HL-60 (cell line): ENCODE data around the gene CHD2.

ENCODE experiments used
- CTCF ChIP-seq: IDR thresholded peaks from one replicate; pipeline ENCODE4 v1.5.1; 2011; ENCODE audit warnings: low read length, control low read depth, inconsistent platforms; ENCODE audit not compliant: insufficient read depth
- GABPA ChIP-seq: IDR thresholded peaks from 2 replicates; pipeline ENCODE4 v1.6.1; 2012; ENCODE audit warnings: low read depth
- POLR2AphosphoS5 ChIP-seq: IDR thresholded peaks from 2 replicates; pipeline ENCODE4 v1.6.1; 2012; ENCODE audit warnings: low read depth
- REST ChIP-seq: IDR thresholded peaks from 2 replicates; pipeline ENCODE4 v1.6.1; 2012; ENCODE audit warnings: low read depth; ENCODE audit not compliant: insufficient replicate concordance
- SPI1 ChIP-seq: IDR thresholded peaks from 2 replicates; pipeline ENCODE4 v1.6.1; 2012; ENCODE audit warnings: low read depth, mild to moderate bottlenecking, borderline replicate concordance

GRCh38 chr15:93076217-93076616 lies 176.1 kb downstream of the CHD2 start:
- TF ChIP-seq POLR2AphosphoS5 = no peak
- TF ChIP-seq CTCF = no peak
- no peak for TF ChIP-seq REST
- TF ChIP-seq GABPA = no peak
- TF ChIP-seq SPI1 = no peak
